Stimulated activated CD8-positive, alpha-beta memory T cell treated with anti-CD3 and anti-CD28 coated beads, Interleukin-7, amount 100 ng/mL, for 1 hour (primary cell): ENCODE results near the gene VEPH1.

Experiments used
- DNase-seq, 2 donors: peaks; one replicate each; pipeline ENCODE4 v3.0.0-alpha.2; 2020; ENCODE audit warnings: low read depth in 2 of 2

Gene VEPH1

DNA sequence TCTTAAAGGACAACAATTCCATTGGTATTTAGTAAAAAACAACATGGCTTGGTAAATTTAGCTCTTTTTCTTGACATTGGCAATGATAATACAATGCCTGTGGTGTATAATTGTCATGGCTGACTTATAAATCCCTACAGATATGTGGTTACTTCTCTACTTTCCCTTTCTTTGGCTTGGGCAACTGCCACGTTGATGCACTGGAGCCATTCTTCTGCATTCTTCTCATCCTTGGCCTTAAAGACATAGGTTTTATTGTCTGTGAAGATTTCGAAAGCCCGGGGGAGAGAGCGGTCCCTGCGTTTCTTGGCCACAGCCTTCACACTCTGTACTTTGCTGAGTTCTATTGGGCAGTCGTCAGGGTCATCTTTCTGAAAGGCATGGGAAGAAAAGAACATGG is 242.2 kb downstream of the VEPH1 start:
- DNase-seq = no peak

DNA sequence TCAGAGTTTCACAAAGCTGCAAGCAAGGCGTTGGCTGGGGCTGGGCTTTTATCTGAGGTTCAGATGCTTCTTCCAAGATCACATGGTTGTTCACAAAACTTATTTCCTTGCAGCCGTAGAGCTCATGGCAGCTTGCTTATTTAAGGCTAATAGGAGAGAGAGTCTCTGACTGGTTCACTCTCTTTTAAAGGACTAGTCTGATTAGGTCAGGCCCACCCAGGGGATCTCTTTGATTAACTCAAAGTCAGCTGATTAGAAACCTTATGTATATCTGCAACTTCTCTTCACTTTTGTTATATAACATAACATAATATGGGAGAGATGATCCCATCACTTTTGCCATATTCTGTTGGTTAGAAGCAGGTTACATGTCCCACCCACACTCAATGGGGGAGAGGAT is 243.4 kb downstream of the VEPH1 start:
- no peak for DNase-seq

DNA sequence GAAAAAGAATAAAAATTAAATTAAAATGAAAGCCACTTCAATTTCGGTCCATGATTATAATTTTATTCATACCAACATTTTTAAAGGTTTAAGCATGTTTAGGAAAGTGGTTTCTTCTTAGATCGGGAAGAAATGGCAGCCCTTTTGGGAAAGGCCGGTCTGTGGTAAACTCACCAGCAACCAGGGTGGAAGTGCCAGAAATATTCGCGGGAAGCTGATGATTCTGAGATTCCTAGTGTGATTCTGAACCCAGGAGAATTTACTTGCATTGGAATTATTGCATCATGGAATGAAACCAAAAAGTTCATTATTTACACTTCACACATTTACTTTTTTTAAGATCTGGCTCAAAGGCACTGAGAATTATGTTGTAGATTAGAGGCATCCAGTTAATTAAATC is 246.1 kb downstream of the VEPH1 start:
- no peak for DNase-seq

DNA sequence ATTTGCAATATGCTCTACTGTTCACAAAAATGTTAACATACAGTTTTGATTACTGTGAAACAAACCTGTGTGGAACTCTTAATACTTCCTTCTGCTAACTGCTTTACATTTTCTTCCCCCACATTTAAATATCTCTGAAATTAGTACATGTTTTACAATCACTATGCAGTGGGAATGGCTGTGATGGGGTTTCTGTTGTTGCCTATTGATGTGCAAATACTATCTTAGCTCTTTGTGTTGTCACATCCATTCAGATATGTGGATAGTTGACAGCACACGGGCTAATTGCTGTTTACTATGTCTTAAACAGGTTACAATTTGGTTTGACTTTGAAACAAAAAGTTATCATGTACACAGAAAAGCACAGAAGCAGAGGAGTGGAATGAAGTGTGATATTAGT is 247.4 kb downstream of the VEPH1 start:
- DNase-seq = no peak

DNA sequence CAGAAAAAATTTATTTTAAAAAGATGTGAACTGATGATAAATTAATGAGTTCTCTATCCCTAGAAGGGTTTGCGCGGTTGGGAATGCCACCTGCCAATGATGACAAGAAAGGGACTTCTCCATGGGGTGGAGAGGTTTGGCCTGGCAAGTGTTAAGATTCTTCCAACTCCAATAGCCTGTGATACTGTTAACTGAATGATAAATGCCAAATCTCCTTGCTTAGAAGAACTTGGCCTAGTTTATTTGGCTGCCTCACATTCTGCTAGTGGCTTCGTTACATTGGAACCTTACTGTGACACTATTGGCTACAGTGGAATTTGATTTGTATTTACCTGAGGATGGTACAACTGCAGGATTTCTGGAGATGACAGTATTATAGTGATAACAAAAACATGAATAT is 251.5 kb downstream of the VEPH1 start:
- DNase-seq = no peak

DNA sequence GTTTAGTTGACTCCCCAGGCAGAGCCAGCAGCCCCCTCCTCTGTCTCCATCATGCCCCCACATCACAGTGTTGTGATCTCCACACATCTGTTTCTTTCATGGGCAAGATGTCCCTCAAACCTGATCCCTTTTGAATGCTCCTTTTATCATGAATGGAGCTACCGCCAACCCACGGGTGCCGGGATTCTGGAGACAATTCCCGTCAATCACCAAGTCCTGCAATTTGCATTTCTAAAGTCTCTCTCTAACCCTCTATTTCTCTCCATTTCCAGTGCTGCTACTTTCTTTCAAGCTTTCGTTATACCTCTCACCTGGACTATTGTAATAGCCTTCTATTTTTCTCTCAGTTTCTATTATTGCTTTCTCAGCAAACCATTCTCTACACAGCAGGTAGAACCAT is 253.6 kb downstream of the VEPH1 start:
- DNase-seq = no peak

DNA sequence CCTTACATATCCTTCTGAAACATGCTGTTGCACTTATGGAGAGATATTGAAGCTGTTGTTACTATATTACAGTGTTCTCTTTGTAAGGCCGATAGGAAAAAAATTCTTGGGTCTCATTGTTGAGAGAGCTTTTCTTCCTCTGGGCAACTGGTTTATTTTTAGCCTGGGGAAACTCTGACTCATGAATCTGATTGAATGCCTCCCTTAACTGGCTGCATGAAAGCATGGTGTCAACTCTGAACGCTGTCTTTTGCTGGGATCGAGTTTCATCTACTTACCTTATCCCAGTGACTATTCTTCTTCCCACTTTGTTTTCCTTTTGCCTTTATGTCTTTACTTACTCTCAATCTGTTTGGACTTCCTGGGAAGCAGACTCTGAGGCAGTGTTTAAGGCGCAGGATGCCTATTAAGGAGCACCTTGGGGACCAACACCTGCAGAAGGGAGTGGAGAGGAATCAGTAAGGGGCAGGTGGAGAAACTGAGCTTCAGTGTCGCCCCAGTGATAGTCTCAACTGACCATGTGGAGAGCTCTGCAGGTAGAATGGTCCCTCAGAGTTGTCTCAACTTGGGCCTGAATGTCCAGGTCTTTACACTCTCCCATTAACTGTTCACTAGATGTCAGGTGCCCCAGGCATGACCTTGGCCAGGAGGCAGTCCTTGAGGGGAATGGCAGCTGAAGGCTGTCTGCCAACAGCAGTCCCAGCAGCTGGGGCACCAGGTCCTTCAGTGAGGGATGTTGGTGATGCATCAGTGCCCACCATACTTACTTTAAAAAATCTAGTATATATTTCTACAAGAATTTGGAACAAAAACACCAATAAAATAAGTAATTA is 254.4 kb downstream of the VEPH1 start:
- DNase-seq = no peak

DNA sequence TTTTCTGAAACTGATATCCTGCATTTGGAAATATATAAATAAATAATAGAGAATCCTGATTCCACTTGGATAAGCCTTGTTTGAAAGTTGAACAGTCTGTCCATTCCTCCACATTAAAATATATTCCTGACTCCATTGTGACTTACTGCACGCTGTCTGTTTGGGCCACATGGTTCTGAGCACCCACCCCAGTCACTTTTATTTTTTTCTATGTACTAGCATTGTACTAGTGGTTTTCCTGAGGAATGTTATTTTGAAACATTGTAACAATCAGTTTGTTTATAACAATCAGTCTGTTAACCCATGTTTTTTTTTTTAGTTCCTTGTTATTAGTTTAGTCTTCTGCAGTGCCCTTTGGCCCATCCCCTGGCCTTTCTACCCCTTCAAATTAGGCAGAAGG is 255.8 kb downstream of the VEPH1 start:
- DNase-seq = no peak

DNA sequence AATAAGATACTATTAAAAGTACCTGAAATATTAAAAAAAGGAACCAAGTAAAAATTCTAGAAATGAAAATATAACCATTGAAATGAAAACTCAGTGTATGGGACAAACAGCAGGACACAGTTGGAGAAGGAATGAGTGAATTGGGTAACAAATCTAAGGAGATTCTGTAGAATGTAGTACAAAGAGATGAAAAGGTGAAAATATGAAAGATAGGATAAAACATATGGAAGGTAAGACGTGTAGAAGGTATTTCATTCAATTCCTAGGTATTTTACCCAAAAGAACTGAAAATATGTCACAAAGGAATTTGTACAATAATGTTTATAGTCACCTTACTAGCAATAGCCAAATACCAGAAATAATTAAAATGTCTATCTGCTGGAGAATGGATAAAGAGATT is 260.4 kb downstream of the VEPH1 start:
- no peak for DNase-seq

DNA sequence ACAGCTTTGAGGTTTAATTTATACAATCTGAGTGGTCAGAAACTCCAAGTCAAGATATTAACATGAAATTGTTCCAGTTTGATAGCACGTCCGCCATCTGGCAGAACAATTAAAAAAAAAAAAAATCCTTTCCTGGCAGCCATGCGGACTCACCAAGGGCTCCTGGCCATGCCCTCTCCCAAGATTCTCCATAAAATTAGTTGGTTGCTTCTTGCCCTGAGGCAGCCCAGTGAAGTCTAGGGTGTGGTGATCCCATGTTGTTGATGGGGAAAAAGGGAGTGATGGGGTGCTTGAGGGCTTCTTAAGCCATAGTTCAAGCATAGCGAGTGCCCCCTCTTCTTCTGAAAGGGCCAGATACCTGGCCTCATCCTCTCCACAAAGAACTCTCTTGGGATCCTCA is 261.6 kb downstream of the VEPH1 start:
- DNase-seq = no peak

DNA sequence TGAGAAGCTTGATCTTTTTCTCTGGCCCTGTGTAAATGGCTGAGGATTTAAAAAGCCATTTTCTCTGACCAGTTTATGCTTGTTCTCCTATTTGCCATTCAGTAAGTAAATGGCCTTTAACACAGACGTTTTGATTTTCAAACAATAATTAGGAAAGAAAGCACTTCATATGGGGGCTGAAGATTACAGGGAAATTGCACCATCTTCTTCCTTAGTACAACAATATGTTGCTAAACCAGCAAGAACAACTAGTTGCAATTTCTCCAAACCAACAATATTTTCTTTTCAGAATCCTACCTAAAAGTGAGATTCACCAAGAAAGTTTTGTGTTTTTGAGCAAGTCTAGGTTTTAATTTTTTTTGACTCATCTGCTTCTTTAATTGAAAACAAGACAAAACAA is 262.8 kb downstream of the VEPH1 start:
- DNase-seq = no peak

DNA sequence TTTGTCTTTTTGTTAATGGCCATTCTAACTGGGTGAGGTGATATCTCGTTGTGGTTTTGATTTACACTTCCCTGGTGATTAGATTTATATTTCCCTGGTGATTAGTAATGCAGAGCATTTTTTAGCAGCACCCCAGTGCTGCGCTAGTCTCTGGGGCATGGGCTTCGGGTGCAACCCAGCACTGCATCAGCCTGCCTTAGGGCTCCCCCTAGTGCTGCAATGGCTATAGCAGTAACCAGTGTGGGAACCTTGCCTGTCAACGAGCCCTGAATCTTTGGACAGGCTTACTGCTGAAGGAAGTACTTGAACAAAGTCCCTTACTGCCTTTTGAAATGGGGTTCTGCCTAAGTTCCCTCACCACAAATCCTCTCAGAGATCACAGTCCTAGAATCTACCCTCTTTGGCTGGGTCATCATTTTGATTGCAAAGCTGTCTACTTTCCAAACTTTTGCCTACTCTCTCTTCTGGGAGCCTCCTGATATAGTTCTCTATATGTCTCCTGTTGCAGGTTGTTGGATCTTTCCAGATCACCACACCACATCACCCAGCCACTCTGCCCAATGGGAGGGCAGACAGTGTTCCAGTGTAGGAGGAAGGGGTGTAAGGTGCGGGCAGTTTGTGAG is 264.0 kb downstream of the VEPH1 start:
- DNase-seq = peak; percentile 19 to 49

DNA sequence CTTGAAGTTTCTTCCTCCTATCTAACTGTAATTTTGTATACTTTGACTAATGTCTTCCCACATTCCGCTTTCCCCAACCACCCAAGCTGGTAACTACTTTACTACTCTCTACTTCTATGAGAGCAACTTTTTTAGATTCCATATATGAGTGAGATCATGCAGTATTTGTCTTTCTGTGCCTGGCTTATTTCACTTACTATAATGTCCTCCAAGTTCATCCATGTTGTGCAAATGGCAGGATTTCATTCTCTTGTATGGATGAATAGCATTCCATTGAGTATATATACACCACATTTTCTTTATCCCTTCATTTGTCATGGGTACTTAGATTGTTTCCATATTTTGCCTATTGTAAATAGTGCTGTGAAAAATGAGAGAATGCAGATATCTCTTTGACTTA is 264.8 kb downstream of the VEPH1 start:
- DNase-seq = no peak

DNA sequence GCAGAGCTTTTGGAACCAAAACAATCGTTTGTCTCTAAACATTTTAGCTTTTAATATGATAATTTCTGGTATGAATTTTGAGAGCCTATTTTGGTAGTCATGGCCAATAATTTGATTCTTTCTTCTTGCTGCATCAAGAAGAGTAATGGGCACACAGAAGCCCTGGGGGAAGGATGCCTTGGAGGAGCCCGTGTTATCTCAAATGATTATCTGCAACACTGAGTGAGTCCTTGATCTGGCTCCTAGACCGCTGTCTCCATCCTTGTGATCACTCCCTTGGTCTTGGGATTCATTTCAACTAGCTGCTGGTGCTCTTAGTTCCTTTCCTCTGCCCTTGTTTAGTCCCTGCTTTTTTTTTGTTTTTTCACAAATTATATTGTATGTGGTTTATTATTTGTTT is 265.3 kb downstream of the VEPH1 start:
- no peak for DNase-seq

DNA sequence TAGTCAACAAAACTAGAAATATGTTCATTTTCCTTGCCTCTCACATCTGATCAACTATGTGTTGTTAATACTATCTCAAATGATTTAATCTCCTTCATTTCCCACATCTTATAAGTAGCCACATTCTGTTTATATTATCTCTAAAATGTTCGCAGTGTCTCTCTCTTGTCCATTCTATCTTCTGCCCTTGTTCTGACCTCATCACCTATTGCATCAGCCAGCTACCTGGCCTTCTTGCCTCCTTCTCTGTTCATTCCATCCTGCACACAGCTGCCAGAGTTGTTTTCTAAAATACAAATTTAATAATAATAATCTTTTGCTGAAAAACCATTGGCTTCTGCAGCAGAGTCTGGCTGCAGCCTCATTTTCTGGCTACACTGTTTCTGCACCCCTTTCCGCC is 267.9 kb downstream of the VEPH1 start:
- DNase-seq = no peak

DNA sequence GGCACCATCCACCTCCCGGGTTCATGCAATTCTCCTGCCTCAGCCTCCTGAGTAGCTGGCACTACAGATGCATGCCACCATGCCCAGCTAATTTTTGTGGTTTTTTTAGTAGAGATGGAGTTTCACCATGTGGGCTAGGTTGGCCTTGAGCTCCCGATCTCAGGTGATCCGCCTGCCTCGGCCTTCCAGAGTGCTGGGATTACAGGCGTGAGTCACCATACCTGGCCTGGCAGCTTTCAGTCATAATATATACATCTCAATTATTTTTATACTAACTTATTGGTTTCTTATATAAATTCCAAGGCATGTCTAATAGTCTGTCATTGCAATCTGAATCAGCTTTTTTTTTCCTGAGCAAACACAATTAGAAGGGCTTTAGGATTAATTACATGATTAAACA is 269.3 kb downstream of the VEPH1 start:
- no peak for DNase-seq

DNA sequence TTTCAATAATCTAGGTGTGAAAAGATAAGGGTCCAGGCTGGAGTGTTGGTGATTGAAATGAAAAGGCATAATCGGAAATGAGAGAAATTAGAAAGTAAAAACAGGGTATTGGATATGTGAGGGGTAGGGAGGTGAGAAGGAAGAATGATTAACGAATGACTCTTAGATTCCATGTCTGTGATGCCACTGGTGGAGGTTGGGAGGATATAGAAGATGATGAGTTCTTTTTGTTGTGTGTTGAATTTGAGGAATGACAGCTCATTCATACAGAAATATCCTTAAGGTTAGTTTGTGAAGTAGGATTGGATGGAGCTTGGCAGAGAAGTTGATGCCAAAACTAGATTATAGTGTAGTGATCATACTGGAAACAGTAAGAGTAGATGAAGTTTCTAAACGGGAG is 271.1 kb downstream of the VEPH1 start:
- DNase-seq = no peak

DNA sequence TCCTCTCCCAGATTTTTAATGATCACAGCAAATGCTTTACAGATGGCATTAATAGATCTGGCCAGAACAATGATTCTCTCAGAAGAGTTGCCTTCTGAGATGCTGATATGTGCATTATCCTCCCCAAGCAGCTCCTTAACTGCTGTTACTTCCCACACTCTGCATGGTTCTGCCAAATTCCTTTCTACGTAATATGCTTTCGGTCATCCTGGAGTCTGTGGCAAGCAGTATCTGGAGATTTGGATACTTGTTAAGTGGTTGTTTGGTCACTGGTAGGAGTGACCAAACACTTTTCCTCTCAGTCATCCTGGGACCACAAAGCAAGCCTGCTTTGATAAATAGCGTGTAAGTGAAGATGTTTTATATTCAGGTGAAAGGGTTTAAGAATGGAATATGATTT is 272.1 kb downstream of the VEPH1 start:
- DNase-seq = no peak

DNA sequence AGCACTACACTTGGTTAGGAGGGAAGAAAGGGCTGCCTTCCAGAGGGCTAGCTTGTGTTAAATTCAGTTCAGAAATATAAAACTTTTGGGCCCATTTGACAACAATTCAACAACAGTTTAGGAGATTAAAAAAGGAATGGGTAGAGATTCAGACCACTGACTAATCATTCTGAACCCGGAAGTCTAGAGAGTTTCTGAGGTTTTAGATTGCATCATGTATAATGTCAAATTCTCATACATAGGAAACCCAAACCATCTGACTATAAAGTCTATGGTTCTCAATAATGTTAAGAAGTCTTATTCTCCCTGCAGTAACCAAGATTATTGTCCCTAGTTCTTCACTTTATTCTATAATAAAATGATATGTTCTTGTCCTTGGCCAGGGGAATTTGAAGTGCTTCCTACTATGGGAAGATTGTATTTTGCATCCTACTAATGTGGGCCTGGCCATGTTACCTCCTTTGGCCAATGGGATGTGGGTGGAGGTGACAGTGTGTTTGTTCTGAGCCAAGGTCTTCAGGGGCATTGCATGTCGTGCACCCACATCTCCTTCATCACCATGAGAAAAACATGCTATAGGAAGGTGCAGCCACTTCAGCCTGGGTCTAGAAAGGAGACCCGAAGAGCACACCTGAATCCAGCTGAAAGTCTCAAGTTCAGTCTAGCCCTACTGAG is 276.9 kb downstream of the VEPH1 start:
- DNase-seq = no peak

DNA sequence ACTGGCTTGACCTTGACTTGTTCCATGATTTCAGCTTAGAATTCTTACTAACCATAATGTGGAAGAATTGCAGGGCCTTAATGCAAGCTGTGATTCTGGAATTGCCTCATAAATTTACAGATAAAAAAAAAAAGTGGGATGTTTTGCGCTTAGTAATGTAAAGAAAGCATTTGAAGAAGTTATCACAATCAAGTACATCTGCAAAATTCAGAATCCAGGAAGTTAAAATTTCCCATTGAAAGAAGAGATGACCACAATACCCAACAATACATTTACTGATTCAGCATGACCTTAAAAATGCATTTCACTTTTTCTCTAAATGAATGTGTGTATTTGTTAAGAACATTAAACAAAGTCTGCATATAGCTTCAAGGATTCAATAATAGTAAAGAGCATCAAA is 278.2 kb downstream of the VEPH1 start:
- DNase-seq = no peak

DNA sequence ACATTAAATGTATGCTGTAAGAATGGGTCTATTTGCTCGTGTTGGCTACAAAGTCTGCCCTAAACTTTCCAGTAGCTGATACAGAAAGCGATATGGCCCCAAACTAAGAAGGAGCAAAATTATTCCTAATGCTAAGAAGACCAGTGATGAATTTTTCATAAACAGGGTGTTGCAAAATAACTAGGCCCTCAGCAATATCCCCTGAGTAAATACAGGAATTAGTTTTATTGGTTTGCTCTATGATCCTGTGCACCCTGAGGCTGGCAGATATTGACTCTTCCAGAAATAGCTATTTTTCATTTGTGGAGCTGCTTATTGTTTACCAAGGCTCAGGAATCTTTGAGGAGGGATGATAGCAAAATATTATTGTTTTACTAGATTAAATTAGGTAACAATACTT is 282.3 kb downstream of the VEPH1 start:
- DNase-seq = no peak

DNA sequence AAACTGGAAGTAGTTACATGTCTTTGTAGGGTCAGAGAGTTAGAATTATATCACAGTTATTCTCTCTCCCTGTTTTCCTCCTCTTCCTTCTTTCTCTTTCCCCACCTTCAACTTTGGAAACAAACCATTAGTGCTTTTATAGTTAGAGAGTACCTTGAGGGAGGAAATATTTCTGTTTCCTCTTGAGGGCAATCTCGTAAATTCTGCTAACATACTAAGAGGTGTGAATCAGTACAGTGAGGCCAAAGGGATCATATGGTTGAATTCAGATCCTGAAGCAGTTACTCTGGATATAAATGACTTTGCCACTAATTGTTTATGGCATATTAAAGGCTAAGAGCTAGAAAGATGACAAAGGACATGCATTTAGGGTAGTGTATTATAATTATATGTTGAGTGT is 283.0 kb downstream of the VEPH1 start:
- DNase-seq = no peak

DNA sequence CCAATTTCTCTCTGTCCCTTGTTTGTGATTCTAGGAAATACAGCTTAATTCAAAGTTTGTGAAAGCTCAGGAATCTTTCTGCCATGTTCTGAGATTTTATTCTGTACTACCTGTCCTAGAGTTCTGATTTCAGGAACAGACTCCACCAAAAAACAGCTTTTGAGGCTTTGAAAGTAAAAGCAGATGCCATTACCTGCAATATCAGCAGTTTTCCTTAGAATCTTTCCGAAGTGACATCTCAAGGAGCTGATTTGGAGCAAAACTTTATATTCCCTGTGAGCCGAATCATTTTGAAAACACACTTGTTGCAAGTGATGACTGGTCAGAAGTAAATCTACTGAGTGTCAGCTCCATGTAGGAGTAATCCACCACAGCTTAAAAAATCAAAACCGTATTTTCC is 284.0 kb downstream of the VEPH1 start:
- no peak for DNase-seq
